SW480 (cell line): Measurements from ENCODE around the gene NID1.
"Not testable (repeated sequence)": the region's sequence is repeated elsewhere in the genome, so short reads cannot be mapped to it uniquely, and the experiment has no call there.

Experiments used
- DNase-seq: peaks from one replicate; pipeline ENCODE4 v3.0.0-alpha.2; 2016; ENCODE audit warnings: low spot score

Gene NID1

DNA sequence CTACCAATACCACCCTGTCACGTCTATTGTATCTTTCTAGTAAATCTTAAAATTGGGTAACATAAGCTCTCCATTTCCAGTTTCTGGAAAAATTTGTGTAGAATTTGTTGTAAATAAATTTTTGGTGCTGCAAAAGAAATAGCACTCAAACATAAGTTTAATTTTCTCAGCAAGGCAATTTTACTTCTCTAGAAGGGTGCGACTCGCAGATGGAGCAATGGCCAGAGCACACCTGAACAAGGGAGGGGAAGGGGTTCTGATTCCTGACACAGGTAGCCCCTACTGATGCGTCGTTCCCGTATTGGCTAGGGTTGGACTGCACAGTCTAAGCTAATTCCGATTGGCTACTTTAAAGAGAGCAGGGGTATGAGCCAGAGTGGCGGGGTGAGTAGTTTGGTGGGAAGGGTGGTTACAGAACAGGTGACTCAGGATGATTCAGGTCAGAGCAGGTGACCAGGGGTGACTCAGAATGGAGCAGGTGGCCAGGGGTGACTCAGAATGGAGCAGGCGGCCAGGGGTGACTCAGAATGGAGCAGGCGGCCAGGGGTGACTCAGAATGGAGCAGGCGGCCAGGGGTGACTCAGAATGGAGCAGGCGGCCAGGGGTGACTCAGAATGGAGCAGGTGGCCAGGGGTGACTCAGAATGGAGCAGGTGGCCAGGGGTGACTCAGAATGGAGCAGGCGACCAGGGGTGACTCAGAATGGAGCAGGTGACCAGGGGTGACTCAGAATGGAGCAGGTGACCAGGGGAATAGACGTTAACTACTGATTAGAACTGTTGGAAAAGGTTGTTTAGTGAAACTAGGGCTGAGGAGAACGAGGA, 32.0 kb upstream of the NID1 start:
- DNase-seq, result peak; percentile 79

DNA sequence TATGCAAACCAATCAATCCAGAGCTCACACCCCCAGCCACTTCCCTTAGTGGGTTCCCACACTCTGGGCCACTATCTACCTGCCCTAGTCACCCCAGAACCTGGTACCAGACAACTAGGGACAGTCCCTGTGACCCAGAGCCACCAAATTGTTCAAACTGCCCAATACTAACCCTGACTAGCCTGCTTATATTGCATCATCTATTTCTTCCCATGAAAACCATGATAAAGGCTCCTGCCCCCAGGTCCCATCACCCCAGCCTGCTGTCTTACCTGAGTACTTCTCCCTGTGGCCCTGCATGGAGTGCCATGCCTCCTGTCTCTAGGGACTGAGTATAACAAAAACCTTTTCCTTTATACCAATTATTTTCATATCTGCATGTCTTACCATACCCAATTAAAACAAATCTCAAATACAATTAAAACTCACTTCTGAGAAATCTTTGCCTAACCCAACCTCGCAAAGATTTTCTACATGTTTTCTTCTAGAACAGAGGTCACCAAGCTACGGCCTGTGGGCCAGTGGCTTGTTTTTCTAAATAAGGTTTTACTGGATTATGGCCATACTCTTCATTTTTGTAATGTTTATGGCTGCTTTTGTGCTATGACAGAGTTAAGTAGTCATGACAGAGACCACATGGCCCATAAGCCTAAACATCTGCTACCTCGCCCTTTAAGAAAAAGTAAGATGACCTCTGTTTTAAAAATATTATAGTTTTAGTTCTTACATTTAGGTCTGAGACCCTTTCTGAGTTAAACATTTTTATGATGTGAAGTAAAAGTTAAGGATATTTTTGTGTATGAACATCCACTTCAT, 31.0 kb upstream of the NID1 start:
- DNase-seq, result no peak

DNA sequence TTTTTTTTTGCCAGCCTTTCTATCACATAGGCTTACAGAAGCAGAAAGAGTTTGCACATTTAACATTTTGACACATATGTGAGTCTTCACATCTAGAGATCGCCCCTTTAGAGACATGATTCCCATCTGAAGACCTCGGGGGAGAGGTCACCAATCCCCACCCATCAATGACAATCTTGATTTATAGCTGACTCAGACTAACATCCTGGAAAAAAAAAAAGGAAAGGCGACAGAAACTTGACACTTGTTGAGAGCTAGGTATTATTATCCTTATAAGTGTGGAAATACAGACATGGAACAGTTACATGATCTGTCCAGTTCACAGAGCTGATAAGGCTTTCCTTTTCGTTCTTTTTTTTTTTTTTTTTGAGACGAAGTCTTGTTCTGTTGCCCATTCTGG, 28.0 kb upstream of the NID1 start:
- DNase-seq, result no peak

DNA sequence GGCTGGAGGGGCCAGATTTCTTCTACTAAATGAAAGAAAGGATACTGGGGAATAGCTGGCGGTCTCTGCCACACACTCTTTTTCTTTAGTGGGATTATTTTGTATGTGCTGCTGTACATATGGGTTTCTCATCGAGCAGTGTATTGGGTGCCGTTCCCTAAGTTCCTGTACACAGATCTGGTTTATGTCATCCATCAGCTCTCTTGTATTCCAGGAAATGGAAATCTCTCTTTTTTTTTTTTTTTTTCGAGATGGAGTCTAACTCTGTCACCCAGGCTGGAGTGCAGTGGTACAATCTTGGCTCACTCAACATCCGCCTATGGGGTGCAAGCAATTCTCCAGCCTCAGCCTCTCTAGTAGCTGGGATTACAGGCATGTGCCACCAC, 27.0 kb upstream of the NID1 start:
- DNase-seq, result no peak

DNA sequence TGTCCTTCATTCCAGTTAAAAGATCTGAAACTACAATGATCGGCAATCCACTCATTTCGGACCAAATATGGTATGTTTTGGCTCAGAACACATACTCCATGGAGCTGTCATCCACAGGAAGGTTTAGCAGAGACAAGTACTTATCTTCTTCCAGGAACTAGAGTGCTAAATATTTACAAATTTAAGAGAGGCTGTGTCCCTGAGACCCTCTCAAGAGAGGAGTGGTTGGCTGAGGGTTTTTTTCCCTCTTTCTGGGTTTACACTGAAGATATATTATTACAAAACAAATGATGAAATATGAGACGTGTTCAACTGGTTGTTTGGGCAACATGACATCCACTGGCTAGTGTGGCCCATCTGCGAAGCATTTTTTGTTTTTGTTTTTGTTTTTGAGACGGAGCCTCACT, 25.9 kb upstream of the NID1 start:
- no peak for DNase-seq

DNA sequence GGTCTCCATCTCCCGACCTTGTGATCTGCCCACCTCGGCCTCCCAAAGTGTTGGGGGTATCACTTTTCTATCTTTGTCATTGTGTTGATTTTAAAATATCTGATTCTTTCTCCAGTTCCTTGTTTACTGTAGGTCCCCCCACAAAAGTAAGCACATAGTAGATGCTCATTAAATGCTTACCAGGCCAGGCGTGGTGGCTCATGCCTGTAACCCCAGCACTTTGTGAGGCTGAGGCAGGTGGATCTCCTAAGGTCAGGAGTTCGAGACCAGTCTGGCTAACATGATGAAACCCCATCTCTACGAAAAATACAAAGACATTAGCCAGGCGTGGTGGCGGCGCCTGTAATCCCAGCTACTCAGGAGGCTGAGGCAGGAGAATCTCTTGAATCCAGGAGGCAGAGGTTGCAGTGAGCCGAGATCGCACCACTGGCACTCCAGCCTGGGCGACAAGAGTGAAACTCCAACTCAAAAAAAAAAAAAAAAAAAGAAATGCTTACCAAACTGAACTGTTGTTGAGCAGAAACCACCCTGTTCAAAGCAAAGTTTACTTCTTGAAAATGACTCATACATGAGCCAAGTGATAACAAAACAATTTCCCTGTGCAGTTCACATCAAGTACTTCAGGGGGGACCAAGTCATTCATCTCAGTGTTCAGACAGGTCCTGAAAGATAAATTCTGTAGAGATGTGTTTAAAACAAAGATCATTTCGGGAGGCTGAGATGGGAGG, 24.3 kb upstream of the NID1 start:
- peak; percentile 14 for DNase-seq

DNA sequence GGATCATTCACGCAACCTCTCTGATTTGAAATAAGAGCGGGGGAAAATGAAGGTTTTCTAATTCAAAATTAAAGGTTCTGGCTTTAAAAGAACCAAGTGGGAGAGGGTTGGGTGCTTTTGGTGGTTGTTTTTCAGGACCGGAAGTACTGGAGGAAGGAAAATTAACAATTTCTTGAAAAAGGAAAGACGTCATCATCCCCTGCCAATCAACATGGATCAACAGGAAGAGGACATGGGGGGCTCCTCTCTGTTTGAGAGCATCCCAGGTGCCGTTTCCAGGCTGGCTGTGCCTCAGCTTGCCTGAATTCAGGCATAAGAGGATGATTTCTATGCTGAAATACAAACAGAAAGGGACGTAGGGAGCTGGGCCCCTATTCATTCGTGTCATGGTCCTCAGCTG, 21.6 kb upstream of the NID1 start:
- no peak for DNase-seq

DNA sequence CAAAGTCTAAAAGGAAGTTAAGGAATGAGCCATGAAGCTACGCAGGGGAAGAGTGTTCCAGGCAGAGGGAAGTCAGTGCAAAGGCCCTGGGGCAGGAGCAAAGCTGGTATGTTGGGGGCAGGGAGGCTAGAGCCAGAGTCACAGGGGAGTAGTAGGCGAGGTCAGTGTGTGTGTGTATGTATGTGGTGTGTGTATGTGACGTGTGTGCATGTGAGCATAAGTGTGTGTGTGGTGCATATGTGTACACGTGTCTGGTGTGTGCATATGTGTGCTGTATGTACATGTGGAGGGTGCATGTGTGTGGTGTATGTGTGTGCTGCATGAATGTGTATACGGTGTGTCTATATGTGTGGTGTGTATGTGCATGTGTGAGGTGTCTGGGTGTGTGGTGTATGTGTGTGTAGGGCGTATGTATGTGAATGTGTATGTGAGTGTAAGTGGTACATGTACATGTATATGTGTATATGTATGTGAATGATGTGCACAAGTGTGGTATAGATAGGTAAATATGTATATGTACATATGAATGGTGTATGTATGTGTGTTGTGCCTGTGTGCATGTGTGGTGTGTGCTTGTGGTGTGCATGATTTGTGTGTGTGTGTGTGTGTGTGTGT, 20.8 kb upstream of the NID1 start:
- DNase-seq, result no peak

DNA sequence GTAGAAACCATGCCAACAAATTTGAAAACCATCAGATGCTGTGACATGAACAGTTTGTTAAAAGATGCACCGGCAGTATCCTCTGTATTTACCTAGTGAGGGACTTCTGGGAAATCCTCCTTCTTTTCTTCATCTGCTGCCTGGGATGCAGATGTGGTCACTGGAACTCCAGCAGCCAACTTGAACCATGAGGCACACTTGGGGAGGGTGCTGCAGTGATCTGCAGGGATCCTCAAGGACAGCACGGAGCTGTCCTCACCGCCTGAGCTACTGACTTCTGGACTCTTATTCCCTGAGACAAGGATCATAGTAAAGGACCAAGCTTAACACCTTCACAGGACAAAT, 19.5 kb upstream of the NID1 start:
- DNase-seq, result no peak

DNA sequence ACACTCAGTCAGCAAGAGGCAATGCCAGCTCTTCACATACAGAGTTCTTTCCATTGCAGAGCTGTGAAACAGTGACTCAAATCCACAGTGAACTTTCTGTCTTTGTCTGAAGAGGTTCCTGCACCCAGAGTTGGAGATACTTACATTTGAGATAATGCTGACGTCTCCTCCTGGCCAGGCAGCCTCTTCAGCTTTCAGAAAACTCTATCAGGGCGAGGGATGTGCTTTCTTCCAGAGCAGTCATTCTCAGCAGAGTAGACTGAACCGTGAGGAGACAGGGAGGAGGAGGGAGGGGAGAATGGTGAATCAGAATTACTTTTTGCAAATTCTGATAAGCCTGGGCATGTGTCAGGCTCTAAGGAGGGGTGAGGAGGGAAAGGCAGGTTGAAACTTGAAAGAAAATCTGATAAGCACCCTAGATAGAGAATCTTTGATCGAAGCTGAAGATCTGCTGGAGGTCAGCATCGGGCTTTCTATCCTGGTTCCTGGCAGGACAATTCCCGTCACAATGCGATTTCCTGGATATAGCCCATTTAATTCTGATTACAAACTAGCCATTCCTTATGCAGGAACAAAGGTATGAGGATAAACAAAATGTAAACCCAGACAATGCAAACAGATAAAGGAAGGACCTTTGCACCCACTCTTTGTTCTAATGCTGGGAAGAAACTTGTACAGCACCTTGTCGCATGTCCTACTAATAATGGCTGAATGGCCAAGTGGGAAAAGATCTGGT, 18.9 kb upstream of the NID1 start:
- no peak for DNase-seq

DNA sequence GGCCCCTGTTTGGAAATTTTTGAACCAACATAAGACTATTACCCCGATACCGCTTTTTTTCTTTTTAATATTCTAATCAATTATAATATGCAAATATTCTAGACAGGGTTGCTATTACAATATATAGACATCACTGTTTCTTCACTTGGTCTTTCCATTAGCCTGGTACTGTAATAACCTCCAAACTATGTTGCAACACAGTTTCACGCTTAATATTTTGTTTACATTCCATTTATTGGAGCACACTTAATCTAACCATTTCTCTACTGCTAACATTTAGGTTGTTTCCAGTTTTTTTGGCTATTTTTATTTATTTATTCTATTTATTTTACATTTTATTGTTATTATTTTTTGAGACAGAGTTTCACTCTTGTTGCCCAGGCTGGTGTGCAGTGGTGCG, 17.6 kb upstream of the NID1 start:
- DNase-seq, result no peak

DNA sequence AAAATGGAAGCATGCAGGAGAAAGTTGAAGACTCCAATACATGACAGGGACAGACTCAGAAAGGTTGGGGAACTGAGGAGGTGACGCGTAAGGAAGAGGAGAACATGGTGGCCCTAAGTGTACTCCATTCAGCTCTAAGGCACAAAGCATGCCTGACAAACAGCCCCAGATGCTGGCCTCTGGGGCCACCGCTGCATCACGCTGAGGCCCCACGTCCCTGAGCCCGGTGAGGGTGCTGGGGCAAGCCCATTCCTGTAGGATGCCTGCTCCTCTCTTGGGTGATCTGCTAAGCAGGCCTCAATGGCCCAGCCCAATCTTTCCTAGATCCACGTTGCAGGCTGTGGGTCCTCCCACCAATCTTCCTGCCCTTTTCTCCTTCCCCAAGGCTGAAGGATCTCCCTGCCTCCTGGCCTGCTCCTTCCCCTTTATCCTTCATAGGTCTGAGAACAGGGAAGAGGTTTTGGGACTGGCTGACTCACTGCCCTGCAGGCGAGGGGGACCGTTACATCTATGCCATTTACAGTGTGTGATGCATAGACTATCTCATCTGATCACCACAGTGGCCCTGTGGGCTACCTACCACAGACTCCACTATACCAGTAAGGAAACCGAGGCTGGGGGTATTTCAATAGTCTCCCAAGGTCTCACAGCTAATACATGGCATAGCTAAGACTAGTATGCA, 16.8 kb upstream of the NID1 start:
- no peak for DNase-seq

DNA sequence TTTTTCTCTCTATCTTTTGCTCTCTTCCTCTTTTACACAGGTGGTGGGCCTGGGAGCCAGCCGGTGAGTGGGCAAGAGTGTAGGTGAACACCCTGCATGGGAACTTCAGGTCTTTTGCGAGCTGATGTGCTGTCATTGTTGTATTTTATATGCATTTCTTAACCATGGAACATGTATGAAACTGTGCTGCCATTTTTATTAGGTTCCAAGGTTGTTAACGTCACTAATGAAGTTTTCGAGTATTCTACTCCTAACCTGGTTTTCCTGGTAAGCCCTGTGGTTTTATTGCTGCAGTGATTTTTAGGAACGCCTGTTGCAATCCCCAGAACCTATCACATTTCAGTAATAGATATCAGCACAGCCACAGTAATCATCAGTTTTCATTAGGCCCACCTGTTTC, 14.8 kb upstream of the NID1 start:
- no peak for DNase-seq

DNA sequence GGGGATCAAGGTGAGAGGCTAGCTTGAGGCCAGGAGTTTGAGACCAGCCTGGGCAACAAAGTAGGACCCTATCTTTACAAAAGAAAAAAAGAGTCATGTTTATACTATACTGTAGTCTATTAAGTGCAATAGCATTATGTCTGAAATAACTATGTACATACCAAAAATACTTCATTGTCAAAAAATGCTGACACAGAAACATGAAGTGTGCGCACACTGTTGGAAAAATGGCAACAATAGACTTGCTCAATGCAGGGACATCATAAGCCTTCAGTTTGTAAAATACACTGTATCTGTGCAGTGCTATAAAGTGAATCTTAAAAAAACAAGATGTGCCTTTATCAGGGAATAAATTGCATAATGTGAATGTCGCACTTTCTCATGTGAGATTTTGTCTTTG, 14.1 kb upstream of the NID1 start:
- DNase-seq, result no peak

DNA sequence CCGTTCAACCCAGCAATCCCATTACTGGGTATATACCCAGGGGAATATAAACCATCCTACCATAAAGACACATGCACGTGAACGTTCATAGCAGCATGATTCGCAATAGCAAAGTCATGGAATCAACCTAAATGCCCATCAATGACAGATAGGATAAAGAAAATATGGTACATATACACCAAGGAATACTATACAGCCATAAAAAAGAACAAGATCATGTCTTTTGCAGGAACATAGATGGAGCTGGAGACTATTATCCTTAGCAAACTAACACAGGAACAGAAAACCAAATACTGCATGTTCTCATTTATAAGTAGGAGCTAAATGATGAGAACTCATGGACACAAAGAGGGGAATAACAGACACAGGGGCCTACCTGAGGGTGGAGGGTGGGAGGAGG, 13.2 kb upstream of the NID1 start:
- DNase-seq, result not testable (repeated sequence)

DNA sequence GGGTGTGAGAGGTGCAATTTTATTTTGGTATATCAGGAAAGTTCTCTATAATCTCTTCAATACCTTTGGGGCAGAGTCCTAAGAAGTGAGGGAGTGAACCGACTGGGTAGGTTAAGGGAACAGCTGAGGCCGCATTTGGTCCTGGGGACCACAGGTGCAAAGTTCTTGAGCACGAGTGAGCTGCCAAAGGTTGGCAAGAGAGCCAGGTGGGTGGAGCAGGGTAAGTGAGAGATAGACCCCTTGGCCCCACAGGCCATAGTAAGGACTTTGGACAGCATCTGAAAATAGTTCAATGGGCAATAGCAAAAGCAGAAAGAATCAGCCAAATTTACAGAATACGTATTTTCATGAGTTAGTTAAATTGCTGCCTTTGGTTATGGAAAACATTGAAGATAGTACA, 11.0 kb upstream of the NID1 start:
- no peak for DNase-seq

DNA sequence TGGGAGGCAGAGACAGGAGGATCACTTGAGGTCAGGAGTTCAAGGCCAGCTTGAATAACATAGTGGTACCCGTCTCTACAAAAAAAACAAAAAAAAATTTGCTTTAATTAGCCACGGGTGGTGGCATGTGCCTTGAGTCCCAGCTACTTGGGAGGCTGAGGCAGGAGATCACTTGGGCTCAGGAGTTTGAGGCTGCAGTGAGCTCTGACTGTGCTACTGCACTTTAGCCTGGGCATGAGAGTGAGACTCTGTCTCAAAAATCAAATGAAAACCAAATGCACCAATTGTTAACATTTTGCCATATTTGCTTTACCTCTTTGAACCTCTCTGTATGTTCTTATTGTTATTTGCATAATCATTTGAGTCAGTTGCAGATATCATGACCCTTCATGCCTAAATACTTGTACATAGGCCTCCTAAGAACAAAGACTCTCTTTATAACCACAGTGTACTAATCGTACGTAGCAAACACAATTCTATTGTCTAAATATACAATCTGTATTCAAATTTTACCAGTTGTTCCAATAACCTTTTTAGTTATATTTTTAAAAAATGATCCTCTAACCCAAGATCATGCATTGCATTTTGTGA, 8.5 kb upstream of the NID1 start:
- DNase-seq, result no peak

DNA sequence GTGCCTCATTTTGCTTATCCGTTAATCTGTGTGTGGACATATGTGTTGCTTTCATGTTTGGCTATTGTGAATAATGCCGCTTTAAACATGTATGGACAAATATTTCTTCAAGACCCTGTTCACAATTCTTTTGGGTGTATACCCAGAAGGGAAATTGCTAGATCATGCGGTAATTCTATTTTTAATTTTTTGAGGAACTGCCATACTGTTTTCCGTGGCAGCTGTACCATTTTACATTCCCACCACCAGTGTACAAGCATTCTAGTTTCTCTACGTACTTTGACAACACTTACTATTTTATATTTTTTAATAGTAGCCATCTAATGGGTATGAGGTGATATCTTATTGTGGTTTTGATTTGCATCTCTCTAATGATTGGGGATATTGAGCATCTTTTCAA, 7.1 kb upstream of the NID1 start:
- DNase-seq, result no peak

DNA sequence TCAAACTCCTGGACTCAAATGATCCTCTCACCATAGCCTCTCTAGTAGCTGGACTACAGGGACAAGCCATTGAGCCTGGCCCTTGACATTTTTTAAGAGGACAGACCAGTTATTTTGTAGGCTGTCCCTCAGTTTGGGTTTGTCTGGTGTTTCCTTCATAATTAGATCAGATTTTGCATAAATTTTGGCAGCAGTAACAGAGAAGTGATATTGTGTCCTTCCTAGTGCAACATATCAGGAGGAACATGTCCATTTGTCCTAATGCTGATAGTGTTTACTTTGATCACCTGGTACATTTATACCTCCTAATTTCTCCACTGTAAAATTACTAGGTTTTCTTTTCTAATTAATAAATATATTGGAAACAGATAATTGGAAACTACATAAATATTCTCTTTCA, 5.9 kb upstream of the NID1 start:
- no peak for DNase-seq

DNA sequence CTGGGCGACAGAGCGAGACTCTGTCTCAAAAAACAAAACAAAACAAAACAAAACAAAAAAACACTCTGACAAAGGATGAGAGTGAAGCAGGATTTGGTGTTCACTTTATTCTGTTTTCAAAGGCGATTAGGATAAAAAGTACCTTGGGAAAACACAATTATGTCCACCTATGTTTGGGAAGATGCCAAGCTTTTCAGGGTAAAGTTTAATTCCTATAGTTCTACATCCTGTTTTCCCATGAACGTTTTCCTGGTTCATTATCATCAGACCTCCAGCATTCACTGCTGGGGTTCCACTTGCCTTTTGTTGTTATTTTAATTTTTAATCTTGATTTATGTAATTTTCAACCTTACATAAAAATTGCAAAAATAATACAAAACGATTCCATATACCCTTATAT, 4.9 kb upstream of the NID1 start:
- DNase-seq, result no peak
